Stomach (tissue), 4 donors: ENCODE measurements around the gene TNS1.

Source experiments
- POLR2A ChIP-seq, 4 donors: fragments of 450-650 bp; IDR thresholded peaks; one replicate each; pipeline ENCODE4 v1.6.1; 2016; ENCODE audit warnings: antibody characterized with exemption in 4 of 4, control low read depth in 2 of 4, mild to moderate bottlenecking in 1 of 4, moderate library complexity in 1 of 4
- POLR2AphosphoS5 ChIP-seq, 3 donors: sonication (generic); formaldehyde crosslinking; IDR thresholded peaks; one replicate each; pipeline ENCODE4 v1.6.1; 2016; ENCODE audit warnings: antibody characterized with exemption in 3 of 3
- TF ChIP-seq, protein P1 (sequence below), 7 experiments: fragments of 450-650 bp in 4 of 7; fragments of 200-600 bp in 3 of 7; sonication (generic) in 3 of 7; IDR thresholded peaks; one replicate each; pipeline ENCODE4 v1.5.1; 2016 to 2019; ENCODE audit warnings: antibody characterized with exemption in 7 of 7, control low read depth in 2 of 7, mild to moderate bottlenecking in 1 of 7

DNA sequence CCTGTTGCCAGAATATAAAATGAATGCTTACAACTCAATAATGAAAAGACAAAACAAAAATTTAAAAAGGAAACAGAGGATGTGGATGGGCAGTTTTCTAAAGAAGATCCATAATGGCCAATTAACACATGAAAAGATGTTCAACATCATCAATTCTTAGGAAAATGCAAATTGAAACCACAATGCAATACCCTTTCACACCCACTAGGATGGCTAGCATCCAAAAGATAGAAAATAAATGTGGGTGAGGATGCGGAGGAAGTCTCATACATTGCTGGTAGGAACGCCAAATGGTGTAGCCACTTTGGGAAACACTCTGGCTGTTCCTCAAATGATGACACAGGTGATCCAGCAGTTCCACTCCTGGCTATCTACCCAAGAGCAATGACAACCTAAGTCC is 130.5 kb downstream of the TNS1 start:
- TF ChIP-seq POLR2AphosphoS5 (IDR thresholded peaks at IDR 0.05) (no peak), POLR2A (IDR thresholded peaks at IDR 0.05) (no peak)
- TF ChIP-seq, protein P1, sequence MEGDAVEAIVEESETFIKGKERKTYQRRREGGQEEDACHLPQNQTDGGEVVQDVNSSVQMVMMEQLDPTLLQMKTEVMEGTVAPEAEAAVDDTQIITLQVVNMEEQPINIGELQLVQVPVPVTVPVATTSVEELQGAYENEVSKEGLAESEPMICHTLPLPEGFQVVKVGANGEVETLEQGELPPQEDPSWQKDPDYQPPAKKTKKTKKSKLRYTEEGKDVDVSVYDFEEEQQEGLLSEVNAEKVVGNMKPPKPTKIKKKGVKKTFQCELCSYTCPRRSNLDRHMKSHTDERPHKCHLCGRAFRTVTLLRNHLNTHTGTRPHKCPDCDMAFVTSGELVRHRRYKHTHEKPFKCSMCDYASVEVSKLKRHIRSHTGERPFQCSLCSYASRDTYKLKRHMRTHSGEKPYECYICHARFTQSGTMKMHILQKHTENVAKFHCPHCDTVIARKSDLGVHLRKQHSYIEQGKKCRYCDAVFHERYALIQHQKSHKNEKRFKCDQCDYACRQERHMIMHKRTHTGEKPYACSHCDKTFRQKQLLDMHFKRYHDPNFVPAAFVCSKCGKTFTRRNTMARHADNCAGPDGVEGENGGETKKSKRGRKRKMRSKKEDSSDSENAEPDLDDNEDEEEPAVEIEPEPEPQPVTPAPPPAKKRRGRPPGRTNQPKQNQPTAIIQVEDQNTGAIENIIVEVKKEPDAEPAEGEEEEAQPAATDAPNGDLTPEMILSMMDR (IDR thresholded peaks at IDR 0.05): no peak
